ENCODE measurements around the gene DIP2C.

DIP2C gene

GRCh38 chr10:565676-566075, 123.8 kb downstream of the DIP2C start:
- no peak for DNase-seq

- DNase-seq: no peak
Observed at GRCh38 chr10:565146-565545, 124.3 kb downstream of the DIP2C start.

GRCh38 chr10:563827-564226, 125.6 kb downstream of the DIP2C start:
- no peak for DNase-seq

- no peak for DNase-seq
Observed at GRCh38 chr10:562142-562541, 127.3 kb downstream of the DIP2C start.

GRCh38 chr10:561721-562120, 127.7 kb downstream of the DIP2C start:
- no peak for DNase-seq

- DNase-seq: no peak
Observed at GRCh38 chr10:560314-560992, 129.0 kb downstream of the DIP2C start.

- DNase-seq: no peak
Observed at GRCh38 chr10:559767-560047, 129.8 kb downstream of the DIP2C start.

GRCh38 chr10:558891-559766, 130.3 kb downstream of the DIP2C start:
- no peak for DNase-seq

GRCh38 chr10:558364-558763, 131.1 kb downstream of the DIP2C start:
- no peak for DNase-seq

GRCh38 chr10:557792-558328, 131.6 kb downstream of the DIP2C start:
- DNase-seq: no peak

GRCh38 chr10:556971-557637, 132.4 kb downstream of the DIP2C start:
- DNase-seq: no peak

GRCh38 chr10:555682-556350, 133.7 kb downstream of the DIP2C start:
- DNase-seq: no peak

GRCh38 chr10:555281-555680, 134.2 kb downstream of the DIP2C start:
- no peak for DNase-seq

GRCh38 chr10:554182-554848, 135.2 kb downstream of the DIP2C start:
- DNase-seq: no peak

- no peak for DNase-seq
Observed at GRCh38 chr10:553233-553632, 136.2 kb downstream of the DIP2C start.

- DNase-seq: no peak
Observed at GRCh38 chr10:552679-553078, 136.8 kb downstream of the DIP2C start.

GRCh38 chr10:551373-552252, 137.9 kb downstream of the DIP2C start:
- DNase-seq: no peak

- DNase-seq: no peak
Observed at GRCh38 chr10:550665-551372, 138.6 kb downstream of the DIP2C start.

GRCh38 chr10:549391-549790, 140.1 kb downstream of the DIP2C start:
- DNase-seq: no peak

- DNase-seq: no peak
Observed at GRCh38 chr10:548238-548901, 141.1 kb downstream of the DIP2C start.
